Measurements from ENCODE around the gene PTPRU. TPM values are rescaled to one million over a fixed set of nuclear protein-coding genes. Genes with fewer than 3 reads are reported as not detected.

PTPRU gene
- polyA plus RNA-seq, 1 of the 3 experiments (the other 2 are of a cell fraction), result 3.5 TPM

DNA sequence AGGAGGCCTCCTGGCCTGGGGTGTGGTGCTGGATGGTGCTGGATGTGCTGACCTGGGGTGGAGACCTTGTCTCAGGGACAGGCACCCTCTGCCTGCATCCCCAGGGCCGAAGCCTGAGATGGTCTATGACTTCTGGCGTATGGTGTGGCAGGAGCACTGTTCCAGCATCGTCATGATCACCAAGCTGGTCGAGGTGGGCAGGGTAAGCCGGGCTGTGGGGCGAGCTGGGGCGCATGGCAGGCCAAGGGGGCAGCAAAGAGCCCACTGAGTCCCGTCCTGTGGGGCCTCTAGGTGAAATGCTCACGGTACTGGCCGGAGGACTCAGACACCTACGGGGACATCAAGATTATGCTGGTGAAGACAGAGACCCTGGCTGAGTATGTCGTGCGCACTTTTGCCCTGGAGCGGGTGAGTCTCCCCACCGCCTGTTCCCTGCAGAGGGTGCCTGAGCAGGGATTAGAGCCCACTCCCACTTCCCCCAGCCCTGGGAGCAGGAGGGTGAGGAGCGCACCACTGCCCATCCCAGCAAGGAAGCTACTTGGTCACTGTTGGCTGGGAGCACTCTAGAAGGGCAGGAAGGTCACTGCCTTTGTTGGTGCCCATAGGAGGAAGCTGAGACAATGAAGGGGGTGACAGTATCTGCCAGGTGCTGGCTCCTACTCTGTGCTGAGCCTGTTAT lies 75.2 kb downstream of the PTPRU start:
- ChIA-PET POLR2A (no interaction called here), CTCF (no interaction called here)
- no peaks in the 10 kb centered on the region for H3F3A ChIP-seq (replicated peaks; ENCODE audit: insufficient read depth)
- no peak overlapping the region for H3K9ac ChIP-seq
- TF ChIP-seq FOXM1 (IDR thresholded peaks at IDR 0.05; ENCODE audit: low read depth) (no peak), TAF1 (IDR thresholded peaks at IDR 0.05; ENCODE audit: borderline replicate concordance, low read depth, low read length) (no peak)
- H3K36me3 ChIP-seq (replicated peaks in 1 of 2; ENCODE audit: control insufficient read depth in 1 of 2, insufficient read depth in 2 of 2, low read length in 1 of 2), result no peaks in the 10 kb centered on the region
- no peaks in the 10 kb centered on the region for H3K9me3 ChIP-seq
- H3K4me2 ChIP-seq, result no peak overlapping the region
- H3K27ac ChIP-seq (ENCODE audit: low read depth in 2 of 2, low read length in 1 of 2), result no peak overlapping the region
- no peak for DNase-seq
- no peaks in the 10 kb centered on the region; a peak in 1 of 4 replicates for H3K4me1 ChIP-seq (ENCODE audit: control insufficient read depth in 1 of 2, insufficient read depth in 2 of 2, low read depth in 1 of 2, low read length in 1 of 2)
- no peak overlapping the region for H3K4me3 ChIP-seq (ENCODE audit: low read depth in 2 of 2, low read length in 1 of 2)
- no peaks in the 10 kb centered on the region for H3K9me2 ChIP-seq
- no peaks in the 10 kb centered on the region for H3K79me2 ChIP-seq (ENCODE audit: insufficient read depth)
- H4K20me1 ChIP-seq (ENCODE audit: insufficient read depth), result no peaks in the 10 kb centered on the region
- H3K27me3 ChIP-seq (ENCODE audit: insufficient read depth), result no peaks in the 10 kb centered on the region
- no peak overlapping the region for H2AFZ ChIP-seq (ENCODE audit: low read depth)
- 100% methylated on average over 2 of the region's 16 CpGs for WGBS (ENCODE audit: low lambda C conversion rate)

DNA sequence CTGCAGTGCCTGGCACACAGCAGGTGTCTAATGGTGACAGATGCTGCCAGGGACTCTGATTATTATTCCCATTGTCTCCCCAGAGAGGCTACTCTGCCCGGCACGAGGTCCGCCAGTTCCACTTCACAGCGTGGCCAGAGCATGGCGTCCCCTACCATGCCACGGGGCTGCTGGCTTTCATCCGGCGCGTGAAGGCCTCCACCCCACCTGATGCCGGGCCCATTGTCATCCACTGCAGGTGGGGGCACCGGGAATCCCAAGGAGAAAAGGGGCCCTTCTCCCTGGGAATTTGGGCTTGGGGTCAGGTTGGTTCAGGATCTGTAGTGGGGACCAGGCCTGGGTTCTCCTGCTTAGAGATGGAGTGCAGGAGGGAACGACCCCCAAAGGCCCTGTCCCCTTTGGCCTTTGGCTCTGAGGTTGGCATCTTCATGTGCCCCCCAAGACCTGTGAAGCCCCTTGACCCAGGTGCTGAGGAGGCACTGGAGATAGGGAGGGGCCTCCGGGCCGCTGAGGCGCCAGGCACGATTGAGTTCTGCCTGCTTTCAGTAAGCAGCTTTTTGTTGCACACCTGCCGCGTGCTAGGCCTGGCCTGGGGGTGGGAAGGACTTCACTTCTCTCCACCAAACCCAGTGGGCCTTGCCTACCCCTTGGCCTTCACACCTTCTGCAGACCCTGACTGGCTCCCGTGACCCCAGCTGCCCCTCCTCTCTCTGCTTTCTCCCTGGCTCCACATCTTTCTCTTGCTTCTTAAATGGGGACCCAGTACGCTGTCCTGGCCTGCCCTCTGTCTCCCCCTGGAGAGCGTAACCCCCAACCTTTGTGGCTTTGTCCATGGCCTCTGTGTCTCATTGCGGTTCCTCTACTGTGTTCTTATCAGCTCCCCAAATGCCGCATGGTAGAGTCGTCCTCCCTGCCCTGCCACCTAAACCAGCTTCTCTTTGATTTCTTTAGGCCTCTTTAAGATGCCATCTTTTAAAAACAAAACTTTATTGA lies 76.4 kb downstream of the PTPRU start:
- POLR2A ChIA-PET, result no interaction called here
- no peaks in the 10 kb centered on the region for H3F3A ChIP-seq (replicated peaks; ENCODE audit: insufficient read depth)
- no peak overlapping the region for H3K27ac ChIP-seq (ENCODE audit: low read depth in 2 of 2, low read length in 1 of 2)
- H3K4me3 ChIP-seq (ENCODE audit: low read depth in 2 of 2, low read length in 1 of 2), result no peak overlapping the region
- H2AFZ ChIP-seq (ENCODE audit: low read depth), result no peak overlapping the region
- no peak overlapping the region for H3K4me2 ChIP-seq
- no peaks in the 10 kb centered on the region for H4K20me1 ChIP-seq (ENCODE audit: insufficient read depth)
- DNase-seq, result no peak
- no peaks in the 10 kb centered on the region; a peak in 1 of 4 replicates for H3K4me1 ChIP-seq (ENCODE audit: control insufficient read depth in 1 of 2, insufficient read depth in 2 of 2, low read depth in 1 of 2, low read length in 1 of 2)
- H3K36me3 ChIP-seq (replicated peaks in 1 of 2; ENCODE audit: control insufficient read depth in 1 of 2, insufficient read depth in 2 of 2, low read length in 1 of 2), result no peaks in the 10 kb centered on the region
- H3K27me3 ChIP-seq (ENCODE audit: insufficient read depth), result no peaks in the 10 kb centered on the region
- no peaks in the 10 kb centered on the region for H3K9me2 ChIP-seq
- H3K9me3 ChIP-seq, result no peaks in the 10 kb centered on the region
- 91% methylated on average over 21 of the region's 24 CpGs for WGBS (ENCODE audit: low lambda C conversion rate)
- no peak overlapping the region for H3K9ac ChIP-seq
- CTCF ChIA-PET, result interaction anchor here (0.8 to 1.3 kb wide), 3 partner anchors 12 to 773 kb away, joined by 3 to 4 read pairs (median 3); no protein-coding TSS in a partner anchor
- no peaks in the 10 kb centered on the region for H3K79me2 ChIP-seq (ENCODE audit: insufficient read depth)
- TF ChIP-seq EP300 (IDR thresholded peaks at IDR 0.05; ENCODE audit: borderline replicate concordance in 1 of 2, low read depth in 1 of 2, low read length in 1 of 2) (no peak), SMC3 (IDR thresholded peaks at IDR 0.05; ENCODE audit: low read depth, low read length) (no peak), RXRA (IDR thresholded peaks at IDR 0.05; ENCODE audit: borderline replicate concordance, low read depth) (no peak), EZH2phosphoT487 (IDR thresholded peaks at IDR 0.05; ENCODE audit: borderline replicate concordance, low read depth) (no peak), RAD21 (IDR thresholded peaks at IDR 0.05; ENCODE audit: low read length) (no peak), ZBTB33 (IDR thresholded peaks at IDR 0.05; ENCODE audit: borderline replicate concordance, low read depth) (no peak), NFIC (IDR thresholded peaks at IDR 0.05; ENCODE audit: borderline replicate concordance) (no peak), REST (IDR thresholded peaks at IDR 0.05; ENCODE audit: low read depth, low read length) (no peak), USF2 (IDR thresholded peaks at IDR 0.05; ENCODE audit: borderline replicate concordance, low read depth, low read length) (no peak), GABPA (IDR thresholded peaks at IDR 0.05; ENCODE audit: low read depth) (no peak), RFX5 (IDR thresholded peaks at IDR 0.05; ENCODE audit: low read length) (no peak), TEAD4 (IDR thresholded peaks at IDR 0.05; ENCODE audit: borderline replicate concordance, insufficient read depth) (no peak), GATA2 (CRISPR knock-in tag; IDR thresholded peaks at IDR 0.05) (no peak)
- TF ChIP-seq, protein P1, sequence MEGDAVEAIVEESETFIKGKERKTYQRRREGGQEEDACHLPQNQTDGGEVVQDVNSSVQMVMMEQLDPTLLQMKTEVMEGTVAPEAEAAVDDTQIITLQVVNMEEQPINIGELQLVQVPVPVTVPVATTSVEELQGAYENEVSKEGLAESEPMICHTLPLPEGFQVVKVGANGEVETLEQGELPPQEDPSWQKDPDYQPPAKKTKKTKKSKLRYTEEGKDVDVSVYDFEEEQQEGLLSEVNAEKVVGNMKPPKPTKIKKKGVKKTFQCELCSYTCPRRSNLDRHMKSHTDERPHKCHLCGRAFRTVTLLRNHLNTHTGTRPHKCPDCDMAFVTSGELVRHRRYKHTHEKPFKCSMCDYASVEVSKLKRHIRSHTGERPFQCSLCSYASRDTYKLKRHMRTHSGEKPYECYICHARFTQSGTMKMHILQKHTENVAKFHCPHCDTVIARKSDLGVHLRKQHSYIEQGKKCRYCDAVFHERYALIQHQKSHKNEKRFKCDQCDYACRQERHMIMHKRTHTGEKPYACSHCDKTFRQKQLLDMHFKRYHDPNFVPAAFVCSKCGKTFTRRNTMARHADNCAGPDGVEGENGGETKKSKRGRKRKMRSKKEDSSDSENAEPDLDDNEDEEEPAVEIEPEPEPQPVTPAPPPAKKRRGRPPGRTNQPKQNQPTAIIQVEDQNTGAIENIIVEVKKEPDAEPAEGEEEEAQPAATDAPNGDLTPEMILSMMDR (IDR thresholded peaks at IDR 0.05), result no peak

Measured in SK-N-SH (cell line).